Measurements from ENCODE around the gene PSPH.
A peak's percentile ranks its signal among the peaks of the same experiment; 100 is the strongest.

Gene PSPH

DNA sequence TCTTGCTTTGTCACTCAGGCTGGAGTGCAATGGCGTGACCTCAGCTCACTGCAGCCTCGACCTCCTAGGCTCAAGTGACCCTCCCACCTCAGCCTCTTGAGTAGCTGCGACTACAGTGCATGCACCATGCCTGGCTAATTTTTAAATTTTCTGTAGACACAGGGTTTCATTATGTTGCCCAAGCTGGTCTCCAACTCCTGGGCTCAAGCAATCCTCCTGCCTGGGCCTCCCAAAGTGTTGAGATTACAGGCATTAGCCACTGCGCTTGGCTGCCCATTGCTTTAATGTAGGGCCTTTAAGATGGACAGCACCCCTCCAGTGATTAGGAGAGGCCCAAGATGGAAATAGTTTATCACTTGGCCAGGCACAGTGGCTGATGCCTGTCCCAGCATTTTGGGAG, 47.5 kb downstream of the PSPH start:
- H3K4me1 Mint-ChIP-seq (ENCODE audit: low read depth) = peaks cover 8% of the 10 kb centered on the region

DNA sequence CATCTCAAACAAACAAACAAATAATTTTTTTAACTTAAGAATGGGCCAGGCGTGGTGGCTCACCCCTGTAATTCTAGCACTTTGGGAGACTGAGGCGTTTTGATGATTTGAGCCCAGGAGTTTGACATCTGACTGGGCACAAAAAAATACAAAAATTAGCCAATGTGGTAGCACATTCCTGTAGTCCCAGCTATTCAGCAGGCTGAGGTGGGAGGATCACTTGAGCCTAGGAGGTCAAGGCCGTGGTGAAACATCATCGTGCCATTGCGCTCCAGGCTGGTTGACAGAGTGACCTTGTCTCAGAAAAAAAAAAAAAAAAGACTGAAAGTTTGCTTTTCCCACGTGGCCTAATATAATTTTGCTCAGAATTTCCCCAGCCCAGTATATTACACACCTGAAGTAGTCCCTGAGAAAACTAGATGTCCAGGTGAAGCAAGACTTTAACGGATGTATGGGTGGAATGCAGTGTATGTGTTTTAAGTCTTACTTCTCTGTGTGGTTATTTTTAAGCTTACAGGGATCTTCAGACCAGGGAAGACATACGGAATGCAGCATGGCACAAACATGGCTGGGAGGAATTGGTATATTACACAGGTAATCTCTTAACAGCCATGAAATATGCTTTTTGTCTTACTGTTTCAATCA, 54.3 kb downstream of the PSPH start:
- Mint-ChIP-seq H3K4me3 (no peak overlapping the region), H3K36me3 (ENCODE audit: low read depth) (peaks cover 30% of the 10 kb centered on the region), H3K9me3 (no peaks in the 10 kb centered on the region), H3K27ac (no peak overlapping the region), H3K27me3 (ENCODE audit: low read depth) (no peaks in the 10 kb centered on the region), H3K4me1 (ENCODE audit: low read depth) (peaks cover 12% of the 10 kb centered on the region)

More for the DNA sequence above, 47.5 kb downstream of the PSPH start:
- Mint-ChIP-seq H3K4me3 (no peak overlapping the region), H3K27me3 (ENCODE audit: low read depth) (no peaks in the 10 kb centered on the region), H3K36me3 (ENCODE audit: low read depth) (peaks cover 12% of the 10 kb centered on the region), H3K27ac (no peak overlapping the region), H3K9me3 (no peaks in the 10 kb centered on the region)

DNA sequence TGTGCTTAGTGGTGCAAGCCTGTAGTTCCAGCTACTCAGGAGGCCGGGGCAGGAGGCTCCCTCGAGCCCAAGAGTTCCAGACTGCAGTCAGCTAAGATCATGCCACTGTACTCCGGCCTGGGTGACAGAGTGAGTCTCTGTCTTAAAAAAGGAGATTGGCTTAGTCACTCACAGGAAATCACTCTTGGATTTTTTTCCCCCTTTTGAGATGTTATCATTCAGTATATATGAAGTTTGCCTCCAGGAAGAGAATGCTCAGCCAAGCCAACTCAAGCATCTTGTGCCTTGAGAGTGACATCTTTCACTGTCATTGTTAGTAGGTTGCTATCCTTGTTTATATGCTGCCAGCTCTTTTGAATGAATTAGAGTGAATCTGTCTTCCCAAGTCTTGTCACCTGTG, 58.9 kb downstream of the PSPH start:
- peaks cover 3% of the 10 kb centered on the region for H3K4me1 Mint-ChIP-seq (ENCODE audit: low read depth)
- H3K9me3 Mint-ChIP-seq = no peaks in the 10 kb centered on the region
- peak overlapping the region; percentile 49 for H3K27ac Mint-ChIP-seq
- peaks cover 25% of the 10 kb centered on the region for H3K36me3 Mint-ChIP-seq (ENCODE audit: low read depth)
- H3K27me3 Mint-ChIP-seq (ENCODE audit: low read depth) = no peaks in the 10 kb centered on the region
- no peak overlapping the region for H3K4me3 Mint-ChIP-seq

DNA sequence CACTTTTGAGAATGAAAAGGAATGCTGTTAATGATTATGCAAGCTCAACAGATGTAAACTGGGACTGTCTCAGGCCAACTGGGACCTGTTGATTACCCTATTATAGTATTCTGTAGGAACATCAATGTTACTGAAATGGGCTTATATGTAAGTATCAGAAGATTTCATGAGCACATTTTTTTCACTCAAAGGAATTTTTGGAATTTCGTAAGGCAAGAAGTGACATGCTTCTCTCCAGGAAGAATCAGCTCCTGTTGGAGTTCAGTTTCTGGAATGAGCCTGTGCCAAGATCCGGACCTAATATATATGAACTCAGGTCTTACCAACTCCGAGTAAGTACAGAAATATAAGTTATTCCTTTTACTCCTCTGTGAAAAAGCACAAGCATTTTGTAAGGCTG, 67.7 kb downstream of the PSPH start:
- H3K36me3 Mint-ChIP-seq (ENCODE audit: low read depth) = peaks cover 33% of the 10 kb centered on the region
- H3K27ac Mint-ChIP-seq = no peak overlapping the region
- no peaks in the 10 kb centered on the region for H3K4me1 Mint-ChIP-seq (ENCODE audit: low read depth)
- H3K9me3 Mint-ChIP-seq = no peaks in the 10 kb centered on the region
- H3K27me3 Mint-ChIP-seq (ENCODE audit: low read depth) = no peaks in the 10 kb centered on the region
- no peak overlapping the region for H3K4me3 Mint-ChIP-seq

DNA sequence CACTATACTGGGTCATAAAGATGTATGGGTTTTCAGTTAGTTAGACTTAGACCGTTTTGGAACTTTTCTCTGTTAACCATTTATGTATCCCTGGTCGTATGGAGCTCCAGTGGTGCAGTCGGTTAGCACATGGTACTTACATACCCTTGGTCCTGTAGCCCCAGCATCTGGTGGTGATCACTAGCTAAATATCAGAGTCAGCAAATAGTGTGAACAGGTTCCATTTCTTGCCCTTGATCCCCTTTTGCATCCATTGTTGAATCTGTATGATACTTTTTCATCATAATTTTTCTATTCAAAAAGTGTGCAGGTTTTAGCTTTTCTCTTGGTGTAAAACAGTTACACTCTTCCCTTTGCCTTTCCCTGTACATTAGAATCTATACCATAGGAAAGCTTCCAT, 71.0 kb downstream of the PSPH start:
- Mint-ChIP-seq H3K4me3 (no peak overlapping the region), H3K27me3 (ENCODE audit: low read depth) (no peaks in the 10 kb centered on the region), H3K36me3 (ENCODE audit: low read depth) (peaks cover 32% of the 10 kb centered on the region), H3K9me3 (no peaks in the 10 kb centered on the region), H3K27ac (no peak overlapping the region), H3K4me1 (ENCODE audit: low read depth) (peaks cover 2% of the 10 kb centered on the region)

DNA sequence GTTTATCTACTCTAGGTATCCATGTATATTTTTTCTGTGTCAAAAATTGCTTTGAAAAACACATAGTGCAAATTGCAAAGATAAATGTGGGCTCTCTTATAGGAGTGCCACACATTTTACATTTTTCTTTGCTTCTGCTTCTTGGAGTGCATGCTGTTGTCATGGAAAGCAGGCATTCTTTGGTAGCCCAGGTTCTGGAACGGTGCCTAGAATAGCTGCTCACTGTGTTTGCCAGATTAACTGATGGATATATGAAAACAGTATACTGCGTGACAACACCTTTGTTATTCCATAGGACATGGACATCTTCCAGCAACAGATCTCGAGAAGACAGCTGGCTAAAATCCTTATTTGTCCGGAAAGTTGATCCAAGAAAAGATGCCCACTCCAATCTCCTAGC, 73.4 kb downstream of the PSPH start:
- no peaks in the 10 kb centered on the region for H3K9me3 Mint-ChIP-seq
- H3K36me3 Mint-ChIP-seq (ENCODE audit: low read depth) = peaks cover 25% of the 10 kb centered on the region
- no peaks in the 10 kb centered on the region for H3K27me3 Mint-ChIP-seq (ENCODE audit: low read depth)
- peaks cover 2% of the 10 kb centered on the region for H3K4me1 Mint-ChIP-seq (ENCODE audit: low read depth)
- H3K27ac Mint-ChIP-seq = no peak overlapping the region
- no peak overlapping the region for H3K4me3 Mint-ChIP-seq

DNA sequence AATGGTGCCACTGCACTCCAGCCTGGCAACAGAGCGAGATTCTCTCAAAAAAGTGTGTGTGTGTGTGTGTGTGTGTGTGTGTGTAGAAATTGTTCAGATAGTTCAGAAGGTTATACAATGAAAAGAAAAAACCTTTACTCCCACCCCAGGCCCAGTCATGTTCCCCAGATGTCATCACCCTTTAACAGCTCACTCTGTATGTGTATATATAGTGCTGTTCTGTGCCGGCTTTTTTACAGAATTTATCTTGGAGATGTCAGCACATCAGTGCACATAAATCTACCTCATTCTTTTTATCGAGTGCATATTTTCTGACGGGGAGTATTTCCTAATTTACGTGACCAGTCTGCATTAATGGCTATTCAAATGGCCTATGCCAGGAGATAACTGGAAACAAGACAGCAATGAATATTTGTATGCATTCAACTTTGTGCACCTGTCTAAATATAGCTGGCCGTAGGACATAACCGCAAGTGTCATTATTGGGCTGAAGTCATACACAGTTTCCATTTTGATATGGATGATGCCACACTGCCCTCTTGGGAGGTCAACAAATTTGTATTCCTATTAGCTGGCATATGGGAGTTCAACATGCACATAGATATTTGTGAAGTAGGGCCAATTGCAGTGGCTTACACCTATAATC, 75.1 kb downstream of the PSPH start:
- Mint-ChIP-seq H3K36me3 (ENCODE audit: low read depth) (peaks cover 23% of the 10 kb centered on the region), H3K4me1 (ENCODE audit: low read depth) (peaks cover 2% of the 10 kb centered on the region), H3K4me3 (no peak overlapping the region), H3K9me3 (no peaks in the 10 kb centered on the region), H3K27ac (no peak overlapping the region), H3K27me3 (ENCODE audit: low read depth) (no peaks in the 10 kb centered on the region)

DNA sequence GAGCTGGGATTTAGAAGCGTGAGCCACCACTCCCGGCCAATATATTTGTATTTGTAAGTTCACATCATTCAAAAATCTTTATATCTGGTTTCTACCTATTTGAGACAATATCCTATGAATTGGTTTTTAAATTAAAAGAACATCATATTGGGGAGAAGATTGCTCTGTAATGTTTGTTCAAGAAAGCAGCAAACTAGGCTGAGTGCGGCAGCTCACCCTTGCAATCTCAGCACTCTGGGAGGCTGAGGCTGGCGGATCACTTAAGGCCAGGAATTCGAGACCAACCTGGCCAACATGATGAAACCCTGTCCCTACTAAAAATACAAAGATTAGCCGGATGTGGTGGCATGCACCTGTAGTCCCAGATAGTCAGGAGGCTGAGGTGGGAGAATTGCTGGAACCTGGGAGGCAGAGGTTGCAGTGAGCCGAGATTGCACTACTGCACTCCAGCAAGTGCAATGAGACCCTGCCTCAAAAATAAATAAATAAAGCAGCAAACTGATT, 77.4 kb downstream of the PSPH start:
- Mint-ChIP-seq H3K36me3 (ENCODE audit: low read depth) (peaks cover 14% of the 10 kb centered on the region), H3K4me3 (no peak overlapping the region), H3K27me3 (ENCODE audit: low read depth) (no peaks in the 10 kb centered on the region), H3K4me1 (ENCODE audit: low read depth) (peaks cover 13% of the 10 kb centered on the region), H3K27ac (no peak overlapping the region), H3K9me3 (no peaks in the 10 kb centered on the region)

DNA sequence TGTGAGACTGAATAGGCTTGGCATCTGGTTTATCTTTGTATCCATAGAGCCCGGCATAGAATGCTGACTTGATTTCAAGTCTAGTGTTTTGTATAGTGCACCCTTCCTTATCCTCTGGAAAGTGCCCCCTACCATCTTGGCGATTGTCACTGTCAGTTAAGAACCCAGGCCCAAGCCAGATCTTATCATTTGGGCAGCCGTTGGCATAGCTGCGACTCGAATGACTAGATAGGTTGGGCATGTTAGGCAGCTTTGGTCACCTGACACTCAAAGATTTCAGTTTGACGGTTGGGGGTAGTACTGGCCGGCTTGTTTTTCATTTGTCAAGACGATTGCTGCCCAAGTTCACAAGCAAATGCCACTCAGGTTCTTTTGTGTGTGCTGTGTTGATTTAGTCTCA, 80.3 kb downstream of the PSPH start:
- H3K27ac Mint-ChIP-seq = no peak overlapping the region

DNA sequence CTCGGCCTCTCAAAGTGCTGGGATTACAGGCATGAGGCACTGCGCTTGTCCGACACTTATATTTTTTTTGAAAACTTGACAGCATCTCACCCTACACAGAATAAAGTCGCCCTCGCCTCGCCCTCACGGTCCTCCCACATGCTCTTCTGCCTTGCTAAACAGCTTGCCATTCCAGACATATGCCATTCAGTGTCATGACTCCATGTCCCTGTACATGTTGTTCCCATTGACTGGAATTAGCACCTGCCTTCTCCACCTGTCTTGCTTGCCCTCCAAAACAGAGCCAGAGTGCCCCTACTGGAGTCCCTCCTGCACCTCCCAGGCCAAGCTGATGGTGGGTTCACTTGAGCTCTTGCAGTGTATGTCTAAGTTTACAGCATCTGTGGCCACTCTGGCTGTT, 80.7 kb downstream of the PSPH start:
- H3K27ac Mint-ChIP-seq = no peak overlapping the region
- peaks cover 17% of the 10 kb centered on the region for H3K4me1 Mint-ChIP-seq (ENCODE audit: low read depth)
- no peaks in the 10 kb centered on the region for H3K9me3 Mint-ChIP-seq
- H3K4me3 Mint-ChIP-seq = no peak overlapping the region
- H3K36me3 Mint-ChIP-seq (ENCODE audit: low read depth) = peaks cover 11% of the 10 kb centered on the region
- H3K27me3 Mint-ChIP-seq (ENCODE audit: low read depth) = no peaks in the 10 kb centered on the region

More for the DNA sequence above, 80.3 kb downstream of the PSPH start:
- H3K4me1 Mint-ChIP-seq (ENCODE audit: low read depth) = peaks cover 16% of the 10 kb centered on the region
- H3K9me3 Mint-ChIP-seq = no peaks in the 10 kb centered on the region
- H3K4me3 Mint-ChIP-seq = no peak overlapping the region
- no peaks in the 10 kb centered on the region for H3K27me3 Mint-ChIP-seq (ENCODE audit: low read depth)
- peaks cover 11% of the 10 kb centered on the region for H3K36me3 Mint-ChIP-seq (ENCODE audit: low read depth)

DNA sequence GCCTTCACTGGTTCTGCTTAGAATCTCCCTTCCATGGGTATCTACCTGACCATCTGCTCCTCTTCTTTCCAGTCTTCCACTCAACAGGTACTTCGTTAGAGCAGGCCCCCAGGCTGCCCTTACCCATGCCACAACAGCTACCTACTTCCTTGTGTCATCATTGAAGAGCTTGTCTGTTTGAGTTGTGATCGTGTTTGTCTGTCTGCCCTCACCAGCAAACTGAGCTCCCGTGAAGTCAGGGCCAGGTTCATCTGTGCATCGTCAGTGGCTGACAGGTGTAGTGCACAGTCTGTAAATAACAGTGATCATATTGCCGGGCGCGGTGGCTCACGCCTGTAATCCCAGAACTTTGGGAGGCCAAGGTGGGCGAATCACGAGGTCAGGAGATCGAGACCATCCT, 81.9 kb downstream of the PSPH start:
- no peaks in the 10 kb centered on the region for H3K27me3 Mint-ChIP-seq (ENCODE audit: low read depth)
- peaks cover 16% of the 10 kb centered on the region for H3K4me1 Mint-ChIP-seq (ENCODE audit: low read depth)
- no peak overlapping the region for H3K4me3 Mint-ChIP-seq
- H3K36me3 Mint-ChIP-seq (ENCODE audit: low read depth) = peaks cover 11% of the 10 kb centered on the region
- no peak overlapping the region for H3K27ac Mint-ChIP-seq
- H3K9me3 Mint-ChIP-seq = no peaks in the 10 kb centered on the region

DNA sequence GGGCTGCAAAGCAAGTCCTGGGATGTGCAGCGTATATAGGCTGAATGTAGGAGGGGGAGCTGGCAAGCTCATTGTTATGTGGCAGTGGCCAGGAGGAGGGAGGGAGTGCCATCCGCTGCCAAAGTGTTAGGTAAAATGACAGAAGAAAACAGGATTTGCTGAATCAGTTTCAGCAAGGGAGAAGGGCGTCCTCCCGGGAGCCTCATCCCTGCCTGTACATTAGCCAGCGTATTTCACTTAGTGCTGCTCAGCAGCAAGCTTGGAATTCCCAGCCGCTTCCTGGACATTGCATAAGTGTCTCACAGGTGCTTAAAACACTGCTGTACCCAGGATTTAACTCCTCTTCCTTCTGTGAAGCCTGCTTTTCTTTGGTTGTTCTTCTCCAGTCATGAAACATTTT, 84.4 kb downstream of the PSPH start:
- Mint-ChIP-seq H3K36me3 (ENCODE audit: low read depth) (peaks cover 11% of the 10 kb centered on the region), H3K4me3 (peak overlapping the region; percentile 11), H3K4me1 (ENCODE audit: low read depth) (peaks cover 30% of the 10 kb centered on the region), H3K9me3 (no peaks in the 10 kb centered on the region), H3K27ac (no peak overlapping the region), H3K27me3 (ENCODE audit: low read depth) (no peaks in the 10 kb centered on the region)

DNA sequence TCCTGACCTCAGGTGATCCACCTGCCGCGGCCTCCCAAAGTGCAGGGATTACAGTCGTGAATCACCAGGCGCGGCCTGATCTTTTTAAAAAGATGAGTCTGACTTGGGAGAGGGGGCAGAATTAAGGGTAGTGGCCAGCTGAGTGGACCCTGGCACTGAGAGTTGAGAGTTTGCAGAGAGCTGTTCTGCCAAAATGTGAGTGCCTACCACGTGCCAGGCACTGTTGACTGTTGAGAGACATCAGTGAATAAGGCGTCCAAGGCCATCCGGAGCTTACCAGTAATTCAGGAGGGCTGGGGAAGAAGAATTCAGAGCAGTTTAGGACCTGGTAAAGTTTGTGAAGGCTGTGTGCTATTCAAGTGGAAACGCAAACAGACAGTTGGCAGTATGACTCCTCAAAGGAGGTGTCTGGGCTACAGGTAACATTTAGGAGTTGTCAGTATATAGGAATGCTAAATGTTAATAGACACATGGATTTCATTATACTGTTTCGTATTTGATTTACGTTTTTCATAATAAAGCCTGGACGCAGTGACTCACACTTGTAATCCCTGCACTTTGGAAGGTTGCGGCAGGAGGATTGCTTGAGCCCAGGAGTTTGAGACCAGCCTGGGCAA, 85.3 kb downstream of the PSPH start:
- no peak overlapping the region for H3K4me3 Mint-ChIP-seq
- peaks cover 11% of the 10 kb centered on the region for H3K36me3 Mint-ChIP-seq (ENCODE audit: low read depth)
- H3K27ac Mint-ChIP-seq = peak overlapping the region; percentile 20
- peaks cover 30% of the 10 kb centered on the region for H3K4me1 Mint-ChIP-seq (ENCODE audit: low read depth)
- no peaks in the 10 kb centered on the region for H3K27me3 Mint-ChIP-seq (ENCODE audit: low read depth)
- no peaks in the 10 kb centered on the region for H3K9me3 Mint-ChIP-seq

DNA sequence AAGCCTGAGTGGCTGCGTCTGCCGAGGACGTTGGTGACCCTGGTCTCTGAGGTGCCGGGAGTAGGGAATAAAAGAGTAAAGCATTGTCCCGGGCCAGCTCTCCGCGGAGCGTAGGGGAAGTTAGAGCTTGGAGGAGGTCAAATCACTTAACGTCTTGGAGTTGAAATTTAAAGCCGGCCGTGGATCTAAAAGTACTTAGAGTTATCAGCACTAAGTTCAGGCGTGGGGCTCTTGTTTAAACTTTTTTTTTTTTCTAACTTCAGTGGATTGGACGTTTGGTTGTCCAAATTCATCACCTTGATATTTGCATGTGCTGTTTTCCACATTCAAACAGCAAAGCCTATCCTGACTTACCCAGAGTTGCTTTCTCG, 86.2 kb downstream of the PSPH start:
- peaks cover 27% of the 10 kb centered on the region for H3K4me1 Mint-ChIP-seq (ENCODE audit: low read depth)
- peak overlapping the region; percentile 86 for H3K4me3 Mint-ChIP-seq
- no peaks in the 10 kb centered on the region for H3K9me3 Mint-ChIP-seq
- H3K36me3 Mint-ChIP-seq (ENCODE audit: low read depth) = peaks cover 7% of the 10 kb centered on the region
- H3K27me3 Mint-ChIP-seq (ENCODE audit: low read depth) = no peaks in the 10 kb centered on the region
- H3K27ac Mint-ChIP-seq = peak overlapping the region; percentile 85

Measured in T-helper 1 cell treated with Interleukin-12 subunit alpha and Interleukin-12 subunit beta and Interleukin-4 antibody, amounts not matched to agents 30 μg/mL and 1 μg/mL, for 36 hours (primary cell).